Stimulated activated CD4-positive, alpha-beta T cell treated with anti-CD3 and anti-CD28 coated beads, Interleukin-4, amount 100 ng/mL, for 1 hour (primary cell): Measurements from ENCODE around the gene IL2RA.
A peak's percentile ranks its signal among the peaks of the same experiment; 100 is the strongest.
"Not testable (repeated sequence)": the region's sequence is repeated elsewhere in the genome, so short reads cannot be mapped to it uniquely, and the experiment has no call there.

Experiments used
- DNase-seq: peaks from one replicate; pipeline ENCODE4 v3.0.0-alpha.2; 2020

Gene IL2RA

DNA sequence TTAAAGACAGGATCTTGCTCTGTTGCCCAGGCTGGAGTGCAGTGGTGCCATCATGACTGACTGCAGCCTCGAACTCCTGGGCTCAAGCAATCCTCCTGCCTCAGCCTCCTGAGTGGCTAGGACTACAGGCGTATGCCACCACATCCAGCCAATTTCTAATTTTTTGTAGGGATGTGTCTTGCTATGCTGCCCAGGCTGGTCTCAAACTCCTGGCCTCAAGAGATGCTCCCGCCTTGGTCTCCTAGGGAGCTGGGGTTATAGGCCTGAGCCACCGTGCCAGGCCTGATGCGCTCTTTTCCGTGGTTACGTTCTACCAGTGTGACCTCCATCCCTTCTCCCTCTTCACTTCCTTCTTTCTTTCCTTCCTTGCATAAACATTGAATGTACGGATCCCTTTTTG, 50.6 kb downstream of the IL2RA start:
- DNase-seq, result no peak

DNA sequence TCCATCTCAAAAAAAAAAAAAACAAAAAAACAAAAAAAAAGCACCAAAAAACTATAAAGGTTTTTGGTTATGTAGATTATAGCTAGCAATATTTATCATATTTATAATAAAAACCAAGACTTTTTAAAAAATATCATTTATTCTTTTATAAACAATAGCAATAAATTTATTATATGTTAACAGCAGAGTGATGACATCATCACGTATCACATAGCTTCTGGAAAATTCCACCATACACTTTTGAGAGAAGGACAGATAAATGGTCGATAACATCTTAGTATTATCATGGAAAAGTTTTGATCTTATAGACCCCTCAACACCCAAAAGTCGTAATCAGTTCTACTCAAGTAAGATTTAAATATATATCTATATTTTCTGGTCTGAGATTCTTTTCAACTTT, 51.6 kb downstream of the IL2RA start:
- DNase-seq, result no peak

GRCh38 chr10:6009961-6010360, 52.2 kb downstream of the IL2RA start:
- DNase-seq, result no peak

DNA sequence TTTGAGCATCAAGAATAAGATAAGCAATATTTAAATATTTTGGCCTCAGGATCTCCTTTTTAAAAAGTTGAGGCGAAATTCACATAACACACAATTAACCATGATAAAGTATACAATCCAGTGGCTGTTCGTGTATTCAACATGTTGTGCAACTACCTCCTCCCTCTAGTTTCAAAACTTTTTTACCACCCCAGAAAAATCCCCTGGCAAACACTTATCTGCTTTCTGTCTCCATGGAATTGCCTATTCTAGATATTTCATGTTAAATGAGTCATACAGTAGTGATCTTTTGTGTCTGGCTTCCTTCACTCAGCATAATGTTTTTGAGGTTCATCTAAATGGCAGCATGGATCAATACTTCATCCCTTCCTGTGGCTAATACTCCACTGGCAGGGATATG, 53.0 kb downstream of the IL2RA start:
- no peak for DNase-seq

GRCh38 chr10:6008497-6009142, 53.5 kb downstream of the IL2RA start:
- no peak for DNase-seq

- DNase-seq, result no peak
These were observed 55.2 kb downstream of the IL2RA start for GRCh38 chr10:6006991-6007390.

- DNase-seq, result no peak
These were observed 55.6 kb downstream of the IL2RA start for GRCh38 chr10:6006546-6006945.

DNA sequence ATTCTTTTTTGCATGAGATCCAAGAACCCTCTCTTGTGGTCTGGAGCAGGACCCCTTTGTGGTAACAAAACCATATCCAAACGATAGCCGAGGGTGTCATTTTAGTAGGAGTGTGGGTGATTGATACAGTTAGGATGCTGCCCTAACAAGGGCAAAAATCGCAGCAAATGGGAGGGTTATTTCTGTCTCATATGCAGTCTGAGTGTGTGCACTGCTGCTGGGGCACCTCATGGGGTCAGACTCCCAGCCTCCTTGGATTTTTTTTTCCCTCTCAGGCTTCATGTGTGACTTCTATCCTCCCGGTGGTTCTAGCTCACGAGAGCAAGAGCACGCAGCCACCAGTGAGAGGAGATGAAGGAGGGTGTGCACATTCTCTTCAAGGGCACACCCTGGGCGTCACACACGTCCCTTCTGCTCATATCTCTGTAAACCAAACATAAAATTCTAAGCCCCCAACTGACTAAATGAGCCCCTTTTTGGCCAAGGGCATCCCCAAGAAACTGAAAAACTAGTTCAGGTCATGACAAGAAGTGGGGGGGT, 56.2 kb downstream of the IL2RA start:
- DNase-seq, result no peak

- DNase-seq, result not testable (repeated sequence)
These were observed 56.9 kb downstream of the IL2RA start for GRCh38 chr10:6005161-6005804.

DNA sequence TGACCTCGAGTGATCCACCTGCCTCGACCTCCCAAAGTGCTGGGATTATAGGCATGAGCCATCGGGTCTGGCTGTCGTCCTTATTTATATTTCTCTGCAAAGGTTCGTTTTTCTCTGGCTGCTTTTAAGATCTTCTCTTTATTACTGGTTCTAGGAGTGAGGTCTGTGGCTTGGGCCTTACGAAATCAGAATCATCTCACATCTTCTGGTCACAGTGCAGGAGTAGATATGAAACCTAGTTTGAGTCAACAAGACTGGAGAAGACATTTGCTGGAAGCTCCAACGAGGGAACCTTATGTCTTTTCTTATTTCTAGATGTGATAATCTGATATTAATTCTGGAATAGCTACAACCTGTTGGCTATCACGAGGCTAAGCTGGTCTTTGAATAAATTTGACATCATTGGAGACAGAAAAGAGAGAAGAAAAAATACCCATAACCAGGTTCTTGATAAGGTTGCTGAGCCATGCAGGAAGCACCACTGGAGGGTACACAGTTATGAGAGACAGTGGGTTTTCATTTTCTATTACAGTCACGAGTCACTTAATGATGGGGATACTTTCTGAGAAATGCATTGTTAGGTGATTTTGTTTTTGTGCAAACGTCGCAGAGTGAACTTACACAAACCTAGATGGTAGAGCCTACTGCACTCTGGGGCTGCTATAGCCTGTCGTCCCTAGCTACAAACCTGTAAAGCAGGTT, 59.2 kb downstream of the IL2RA start:
- no peak for DNase-seq

DNA sequence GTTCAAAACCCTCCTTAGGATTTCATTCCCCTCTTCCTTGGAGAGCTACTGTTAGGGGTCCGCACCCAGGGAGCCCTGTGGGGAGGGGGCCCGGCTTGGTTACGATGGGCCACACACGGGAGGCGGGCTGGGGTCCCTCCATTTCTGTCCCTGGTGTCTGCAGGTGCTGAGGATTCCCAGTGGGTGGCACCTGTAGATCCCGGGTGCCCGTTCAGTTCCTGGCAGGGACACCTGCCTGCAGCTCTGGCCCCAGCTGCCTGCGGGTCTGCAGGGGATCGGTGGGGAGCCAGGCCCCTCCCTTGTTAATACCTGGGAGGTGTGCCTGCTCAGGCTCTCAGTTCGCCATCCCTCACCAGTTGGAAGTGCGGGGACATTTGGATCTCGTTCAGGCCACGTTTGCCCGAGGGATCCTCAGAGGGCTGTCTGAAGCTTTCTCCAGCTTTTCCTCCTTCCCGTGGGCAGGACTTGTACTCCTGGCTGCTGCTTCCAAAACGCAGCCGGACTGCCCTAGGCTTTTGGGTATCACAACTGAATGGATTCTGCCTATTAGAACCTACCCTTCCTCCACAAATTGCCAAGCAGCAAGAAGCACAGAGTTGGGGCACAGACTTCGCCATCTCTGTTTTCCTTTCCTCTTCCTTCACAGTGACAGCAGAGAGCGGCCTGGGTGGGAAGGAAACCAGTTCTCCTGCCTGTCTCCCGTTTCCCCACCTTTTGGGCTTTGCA, 62.6 kb downstream of the IL2RA start:
- DNase-seq, result no peak

GRCh38 chr10:5996696-5997095, 65.5 kb downstream of the IL2RA start:
- no peak for DNase-seq

GRCh38 chr10:5992398-5992797, 69.8 kb downstream of the IL2RA start:
- no peak for DNase-seq

DNA sequence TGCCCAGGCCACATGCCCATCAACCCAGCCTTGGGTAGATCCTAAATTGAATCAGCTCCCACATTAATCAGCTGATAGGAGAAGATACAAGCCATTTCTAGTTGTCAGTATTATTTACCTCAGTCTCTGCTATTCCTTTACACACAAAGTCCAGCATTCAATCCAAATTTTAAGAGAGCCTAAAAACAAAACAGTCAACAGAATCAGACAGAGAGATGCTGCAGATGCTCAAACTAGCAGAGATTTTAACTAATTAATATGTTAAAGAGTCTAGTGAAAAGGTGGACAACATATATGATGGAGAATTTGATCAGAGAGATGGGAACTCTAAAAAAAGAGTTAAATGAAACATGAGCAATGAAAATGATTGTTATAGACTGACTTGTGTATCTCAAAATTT, 70.5 kb downstream of the IL2RA start:
- DNase-seq, result no peak

GRCh38 chr10:5989756-5990155, 72.4 kb downstream of the IL2RA start:
- DNase-seq, result no peak

DNA sequence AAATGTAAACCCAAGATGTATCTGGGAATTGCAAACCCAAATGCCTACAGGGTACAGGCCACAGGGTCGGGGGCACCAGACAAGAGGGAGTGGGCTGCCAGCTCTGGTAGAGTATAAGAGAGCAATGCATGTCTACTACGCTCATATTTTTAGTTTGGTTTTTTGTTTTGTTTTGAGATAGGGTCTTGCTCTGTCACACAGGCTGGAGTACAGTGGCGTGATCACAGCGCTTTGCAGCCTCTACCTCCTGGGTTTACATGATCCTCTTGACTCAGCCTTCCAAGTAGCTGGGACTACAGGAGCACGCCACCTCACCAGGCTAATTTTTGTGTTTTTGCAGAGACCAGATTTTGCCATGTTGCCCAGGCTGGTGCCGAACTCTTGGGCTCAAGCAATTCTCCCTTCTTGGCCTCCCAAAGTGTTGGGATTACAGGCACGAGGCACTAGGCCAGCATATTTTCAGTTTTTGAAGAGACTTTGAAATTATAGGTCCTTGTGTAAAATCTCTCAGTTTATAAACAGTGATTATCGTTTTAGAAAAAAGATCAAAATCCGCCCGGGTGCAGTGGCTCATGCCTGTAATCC, 73.7 kb downstream of the IL2RA start:
- DNase-seq, result no peak

DNA sequence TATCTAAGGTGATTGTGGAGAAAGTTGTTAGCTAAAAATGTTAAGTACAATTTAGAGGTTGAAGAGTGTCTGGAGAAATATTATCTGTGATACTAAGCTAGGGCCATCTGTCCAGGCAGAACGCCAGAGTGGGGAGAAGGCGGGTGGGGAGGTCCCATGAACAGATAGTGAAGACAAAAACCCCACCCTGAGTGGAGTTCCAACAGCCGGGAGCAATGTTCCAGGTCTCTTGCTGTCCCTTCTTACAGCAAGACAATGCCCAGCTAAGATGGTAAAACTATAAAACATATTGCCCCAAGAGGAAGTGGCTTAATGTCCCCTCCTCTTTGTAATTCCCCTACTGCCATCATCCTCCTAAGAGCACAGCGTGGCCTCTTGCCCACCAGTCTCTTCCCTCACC, 74.4 kb downstream of the IL2RA start:
- no peak for DNase-seq

GRCh38 chr10:5985029-5985428, 77.1 kb downstream of the IL2RA start:
- no peak for DNase-seq

DNA sequence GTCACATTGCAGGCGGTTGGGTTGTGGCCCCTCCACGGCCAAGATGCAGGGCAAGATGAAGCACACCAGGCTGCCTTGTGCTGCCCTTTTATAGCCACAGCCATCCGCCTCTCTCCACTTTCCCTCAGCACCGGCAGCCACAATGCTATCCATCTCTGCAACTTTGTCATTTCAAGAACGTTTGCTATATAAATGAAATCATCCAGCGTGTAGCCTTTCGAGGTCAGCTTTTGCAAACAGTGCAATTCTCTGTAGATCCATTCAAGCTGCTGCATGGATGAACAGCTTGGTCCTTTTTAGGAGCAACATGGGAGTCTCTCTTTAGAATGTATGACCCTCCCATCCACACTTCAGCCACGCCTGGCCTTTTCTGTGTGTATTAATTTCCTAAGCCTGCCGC, 78.4 kb downstream of the IL2RA start:
- no peak for DNase-seq

- no peak for DNase-seq
These were observed 80.6 kb downstream of the IL2RA start for GRCh38 chr10:5981529-5981928.

- DNase-seq, result no peak
These were observed 84.0 kb downstream of the IL2RA start for GRCh38 chr10:5978230-5978489.

GRCh38 chr10:5977471-5978229, 84.5 kb downstream of the IL2RA start, which contains the start of gene IL15RA:
TSS of gene IL15RA (minus strand) at chr10:5977543. CDS start at chr10:5977492, 51 bp downstream.
- peak; percentile 92 for DNase-seq
